Raji (cell line): ENCODE measurements around the gene TSC2.
A peak's percentile ranks its signal among the peaks of the same experiment; 100 is the strongest.

Source experiments
- POLR2A ChIP-seq: IDR thresholded peaks from 2 replicates; pipeline ENCODE4 v1.6.1; 2011; ENCODE audit warnings: low read depth, low read length, control low read depth; ENCODE audit not compliant: insufficient read depth

Gene TSC2

GRCh38 chr16:2007081-2007836 is 40.5 kb upstream of the TSC2 start:
- TF ChIP-seq POLR2A, result no peak

GRCh38 chr16:2008009-2008526 is 39.7 kb upstream of the TSC2 start:
- no peak for TF ChIP-seq POLR2A

DNA sequence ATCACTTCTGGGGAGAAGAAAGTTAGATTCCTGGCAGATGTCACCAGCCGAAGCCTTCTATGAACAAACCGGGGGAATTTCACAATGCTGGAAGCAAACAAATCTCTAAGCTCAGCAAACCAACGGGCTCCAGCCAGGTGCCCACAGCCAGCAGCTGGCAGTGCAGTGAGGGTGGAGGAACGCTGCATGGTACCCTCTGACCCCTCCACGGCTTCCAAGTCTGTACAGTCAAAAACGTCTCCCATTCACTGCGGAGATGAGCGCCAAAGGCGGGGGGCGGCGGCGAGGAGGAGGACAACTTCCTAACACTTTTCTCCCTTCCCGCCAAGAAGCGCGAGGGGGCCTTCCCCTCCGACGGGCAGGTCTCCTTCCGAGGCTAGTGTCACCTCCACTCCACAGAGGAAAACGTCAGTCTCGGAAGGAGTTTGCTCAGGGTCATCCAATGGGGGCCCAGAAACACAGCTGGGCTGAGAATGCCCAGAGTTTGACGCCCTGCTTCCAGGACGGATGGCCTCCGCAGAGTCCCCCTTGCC is 39.1 kb upstream of the TSC2 start:
- TF ChIP-seq POLR2A, result no peak

DNA sequence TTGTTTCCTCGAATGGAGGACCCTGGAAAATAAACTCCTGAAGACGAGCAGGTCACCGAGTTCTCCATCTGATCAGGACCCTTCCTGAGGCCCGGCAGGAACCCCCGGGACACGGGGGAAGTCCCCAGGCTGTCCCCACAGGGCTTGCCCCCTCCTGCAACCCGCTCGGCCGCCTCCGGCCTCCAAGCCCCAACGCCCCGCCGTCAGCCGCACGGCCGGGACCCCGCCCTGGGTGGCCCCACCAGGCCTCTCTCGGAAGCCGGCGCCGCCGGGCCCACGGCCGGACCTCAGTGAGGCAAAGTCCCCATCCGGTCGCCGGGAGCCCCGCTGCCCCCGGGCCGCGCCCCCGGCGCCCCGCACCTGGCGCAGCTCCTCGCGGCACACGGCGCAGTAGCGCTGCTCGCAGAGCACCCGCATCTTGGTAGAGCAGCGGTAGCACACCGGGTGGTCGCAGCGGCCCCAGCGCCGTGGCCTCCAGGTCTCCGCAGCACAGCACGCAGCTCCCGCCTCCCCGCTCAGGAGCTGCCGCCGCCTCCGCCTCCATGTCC is 38.5 kb upstream of the TSC2 start:
- no peak for TF ChIP-seq POLR2A

DNA sequence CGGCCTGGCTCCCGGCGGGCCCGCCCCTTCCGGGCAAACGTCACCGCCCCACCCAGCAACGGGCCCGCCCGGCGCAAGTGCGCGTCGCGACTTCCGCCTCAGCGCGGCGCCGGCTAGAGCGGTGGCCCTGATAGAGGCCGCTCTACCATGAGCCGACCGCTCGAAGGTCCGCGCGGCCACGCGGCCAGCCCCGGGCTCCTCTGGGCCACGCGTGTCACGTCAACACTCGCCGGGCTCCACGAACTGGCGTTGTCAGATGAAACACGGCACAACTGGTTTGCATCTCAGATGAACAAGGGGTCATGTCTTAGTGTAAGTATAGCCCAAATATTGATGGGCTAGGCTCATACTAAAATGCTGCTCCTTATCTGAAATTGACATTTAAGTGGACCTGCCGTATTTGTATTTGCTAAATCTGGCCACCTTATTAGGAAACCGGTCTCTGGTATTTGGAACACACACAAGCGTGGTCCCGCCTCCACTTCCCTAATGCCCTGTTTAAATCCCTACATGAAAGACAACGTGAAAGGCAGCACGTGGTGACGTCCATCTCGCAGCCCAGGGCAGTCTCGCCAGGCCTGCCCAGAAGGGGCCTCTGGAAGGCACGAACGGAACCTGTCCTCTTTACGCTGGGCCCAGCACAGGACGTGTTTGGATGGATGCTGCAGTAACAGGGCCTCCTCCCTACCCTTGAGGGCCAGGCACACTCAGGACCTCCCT is 37.8 kb upstream of the TSC2 start, which contains the start of gene ZNF598:
TSS of gene ZNF598 (minus strand) at position 31 of the 720 bp plus-strand sequence.
- TF ChIP-seq POLR2A, result peak; percentile 86

- TF ChIP-seq POLR2A, result no peak
These were observed 34.3 kb upstream of the TSC2 start for GRCh38 chr16:2013527-2013926.

DNA sequence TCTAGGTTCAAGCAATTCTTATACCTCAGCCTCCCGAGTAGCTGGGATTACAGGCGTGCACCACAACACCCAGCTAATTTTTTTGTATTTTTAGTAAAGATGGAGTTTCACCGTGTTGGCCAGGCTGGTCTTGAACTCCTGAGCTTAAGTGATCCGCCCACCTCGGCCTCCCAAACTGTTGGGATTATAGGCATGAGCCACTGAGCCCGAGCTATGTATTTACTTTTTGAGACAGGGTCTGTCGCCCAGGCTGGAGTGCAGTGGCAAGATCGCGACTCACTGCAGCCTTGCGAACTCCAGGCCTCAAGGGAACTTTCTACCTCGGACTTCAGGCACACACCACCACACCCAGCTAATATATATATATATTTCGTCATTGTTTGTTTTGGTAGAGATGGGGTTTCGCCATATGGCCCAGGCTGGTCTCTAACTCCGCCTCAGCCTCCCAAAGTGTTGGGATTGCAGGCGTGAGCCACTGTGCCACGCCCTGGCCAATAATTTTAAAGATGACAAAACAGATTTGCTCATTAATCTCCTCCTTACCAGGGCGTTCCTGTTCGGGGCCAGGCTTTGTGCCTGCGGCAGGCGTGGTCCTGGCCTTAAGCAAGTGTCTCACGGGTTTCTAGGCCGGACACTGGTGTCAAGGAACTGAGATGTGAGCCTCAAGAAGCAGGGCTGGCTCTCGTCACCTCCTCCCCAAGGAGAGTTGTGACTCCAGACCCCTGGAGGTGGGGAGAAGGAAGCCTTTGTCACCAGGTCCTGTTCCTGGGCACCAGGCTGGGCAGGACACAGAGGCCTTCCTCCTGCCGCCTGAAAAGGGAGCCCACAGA is 32.5 kb upstream of the TSC2 start:
- no peak for TF ChIP-seq POLR2A

DNA sequence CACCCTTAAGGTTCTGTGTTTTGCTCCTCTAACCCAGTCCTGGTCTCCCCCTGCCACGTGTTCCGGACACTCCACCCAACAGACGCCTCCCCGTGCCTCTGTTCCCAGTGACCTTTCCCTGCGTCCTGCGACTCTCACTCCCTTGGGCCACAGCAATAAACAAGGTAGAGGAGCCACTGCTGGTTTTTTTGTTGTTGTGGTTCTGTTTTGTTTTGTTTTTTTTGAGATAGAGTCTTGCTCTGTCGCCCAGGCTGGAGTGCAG is 31.9 kb upstream of the TSC2 start:
- TF ChIP-seq POLR2A, result no peak

DNA sequence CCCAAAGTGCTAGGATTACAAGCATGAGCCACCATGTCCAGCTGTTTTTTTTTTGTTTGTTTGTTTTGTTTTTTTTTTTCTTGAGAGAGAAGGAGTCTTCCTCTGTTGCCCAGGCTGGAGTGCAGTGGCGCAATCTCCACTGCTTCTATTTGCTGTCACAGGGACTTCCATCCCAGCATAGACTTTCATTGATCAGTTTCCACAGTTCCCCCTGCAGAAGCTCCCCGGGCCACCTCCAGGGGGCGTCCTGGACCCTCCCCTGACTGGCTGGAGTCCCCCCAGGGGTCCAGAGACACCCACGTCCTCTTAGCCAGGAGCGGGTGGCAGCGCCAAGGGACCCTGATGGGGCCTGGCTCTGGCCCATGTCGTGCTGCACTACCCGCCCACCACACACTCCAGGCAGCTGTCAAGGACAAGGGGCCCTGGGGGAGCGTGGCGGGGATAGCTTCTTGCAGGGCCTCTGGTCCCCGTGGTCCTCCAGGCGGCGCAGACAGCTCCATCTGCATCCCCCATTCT is 31.3 kb upstream of the TSC2 start:
- no peak for TF ChIP-seq POLR2A

DNA sequence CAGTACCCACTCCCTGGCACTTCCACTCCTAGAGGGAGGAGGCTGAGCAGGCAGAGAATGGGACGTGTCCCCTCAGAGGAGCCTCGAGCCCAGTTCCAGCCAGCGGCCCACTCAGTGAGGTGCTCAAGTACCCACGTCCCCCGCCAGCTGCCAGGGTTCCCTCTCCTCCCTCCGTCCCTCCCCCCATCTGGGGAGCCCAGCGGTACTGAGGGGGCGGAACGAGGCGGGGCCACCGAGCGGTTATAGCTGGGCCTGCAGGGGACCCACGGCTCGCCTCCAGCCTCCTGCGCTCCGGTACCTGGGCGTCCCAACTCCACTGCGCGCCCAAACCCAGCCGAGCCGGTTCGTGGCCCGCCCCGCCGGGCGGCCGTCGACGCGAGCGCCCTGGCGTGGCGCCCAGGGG is 28.3 kb upstream of the TSC2 start, which contains the start of gene NPW:
TSS of gene NPW (plus strand) at position 268 of the 403 bp plus-strand sequence.
- no peak for TF ChIP-seq POLR2A

- TF ChIP-seq POLR2A, result no peak
These were observed 27.6 kb upstream of the TSC2 start for GRCh38 chr16:2019921-2020831.

DNA sequence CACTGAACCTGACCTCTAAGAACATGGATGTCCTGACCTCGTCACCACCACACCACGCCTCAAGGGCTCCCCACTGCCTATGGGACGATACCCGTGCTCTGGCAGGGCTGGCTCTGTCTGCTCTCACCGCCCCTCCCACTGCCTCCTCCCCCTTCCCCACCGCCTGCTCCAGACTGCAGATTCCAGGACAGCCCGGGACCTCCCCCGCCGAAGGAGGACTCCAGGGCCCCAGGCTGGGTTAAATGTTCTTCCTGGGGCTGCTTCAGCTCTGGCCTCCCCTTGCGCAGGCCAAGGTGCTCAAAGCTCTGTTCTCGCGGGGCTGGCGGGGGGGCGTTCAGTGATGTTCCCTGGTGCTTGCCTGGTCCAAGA is 25.1 kb upstream of the TSC2 start:
- no peak for TF ChIP-seq POLR2A

DNA sequence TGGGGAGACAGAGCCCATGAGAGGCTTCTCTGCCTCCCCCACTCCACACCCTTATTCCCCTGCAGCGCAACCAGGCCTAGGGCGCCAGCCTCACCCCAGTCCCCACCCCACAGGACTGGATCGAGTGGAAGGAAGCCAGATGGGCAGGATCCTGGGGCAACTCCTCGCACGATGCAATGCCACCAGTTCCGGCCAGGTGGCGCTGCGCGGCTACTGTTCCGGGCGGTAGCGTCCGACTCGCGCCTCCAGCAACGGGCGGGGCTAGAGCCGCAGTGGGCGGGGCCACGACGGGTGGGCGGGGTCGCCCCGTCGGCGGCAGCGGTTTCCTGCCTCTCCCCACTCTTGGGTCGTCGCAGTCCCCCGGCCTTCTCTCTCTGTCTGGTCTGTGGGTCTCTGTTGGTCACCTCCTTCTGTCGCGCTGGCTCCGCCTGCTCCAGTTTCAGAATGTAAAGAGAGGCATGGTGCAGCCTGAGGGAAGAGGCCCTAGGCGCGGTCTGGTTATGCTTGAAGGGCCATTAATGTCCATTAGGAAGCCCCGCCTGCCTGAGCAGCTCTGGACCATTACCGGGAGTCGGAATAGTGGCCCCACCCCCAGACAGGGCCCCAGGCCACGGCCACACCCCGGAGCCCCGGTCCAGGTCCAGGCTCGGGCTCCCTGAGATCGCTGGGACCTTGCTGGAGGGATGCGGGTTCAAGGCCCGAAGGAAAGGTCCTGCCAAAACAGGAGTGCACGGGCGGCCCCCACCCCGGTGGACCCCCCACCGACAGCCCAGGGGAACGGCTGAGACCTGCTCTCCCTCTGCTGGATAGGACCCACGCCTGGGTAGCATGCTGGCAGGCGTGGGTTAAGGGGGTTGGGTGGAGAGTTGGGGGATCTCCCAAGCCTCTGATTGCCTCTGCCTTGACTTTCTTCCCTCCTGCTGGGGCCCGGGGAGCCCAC is 24.4 kb upstream of the TSC2 start:
- TF ChIP-seq POLR2A, result peak; percentile 66
